ENCODE data around the gene KHNYN.

KHNYN gene

DNA sequence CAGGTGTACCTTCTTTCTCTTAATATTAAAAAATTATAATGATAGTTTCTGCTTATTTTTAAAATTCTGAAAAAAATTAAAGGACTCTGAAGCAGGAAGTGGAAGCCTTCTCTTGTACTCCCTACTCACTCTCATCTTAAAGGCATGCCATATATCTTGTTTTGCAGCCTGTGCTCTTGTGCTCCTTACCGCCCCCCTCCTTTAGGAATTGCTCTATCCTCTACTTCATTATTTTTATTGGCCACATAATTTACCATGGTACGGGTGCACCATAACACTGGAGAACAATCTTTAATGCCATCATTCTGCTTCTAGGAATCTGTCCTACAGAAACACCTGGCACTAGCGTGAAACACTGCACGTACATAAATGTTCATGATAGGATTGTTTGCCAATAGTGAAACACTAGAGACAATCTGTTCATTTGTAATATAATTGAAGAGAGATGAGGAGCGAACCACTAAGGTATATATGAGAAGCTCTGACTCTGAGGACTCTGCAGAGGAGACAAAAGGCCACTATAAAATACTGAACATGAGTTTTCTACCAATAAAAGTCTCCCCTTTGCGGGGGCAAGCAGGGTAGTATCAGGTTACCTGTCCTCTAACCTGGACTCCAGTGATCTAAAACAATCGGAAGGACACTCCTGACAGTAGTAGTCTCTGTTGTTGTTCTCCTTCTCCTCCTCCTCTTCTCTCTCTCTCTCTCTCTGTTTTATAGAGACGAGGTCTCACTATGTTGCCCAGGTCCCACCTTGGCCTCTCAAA, 37.2 kb upstream of the KHNYN start:
- Histone ChIP-seq H3K36me3 (ENCODE audit: insufficient read depth, low read length) (no peaks in the 10 kb centered on the region), H3K4me2 (ENCODE audit: low read length) (peak overlapping the region; percentile 66), H3K9ac (ENCODE audit: low read depth, low read length) (peak overlapping the region; percentile 43), H3K9me3 (replicated peaks; ENCODE audit: low read length) (no peaks in the 10 kb centered on the region), H3K4me3 (ENCODE audit: low read length) (peak overlapping the region; percentile 40), H3K4me1 (ENCODE audit: control insufficient read depth, insufficient read depth, low read length) (peaks cover 21% of the 10 kb centered on the region), H3K27me3 (ENCODE audit: control insufficient read depth, insufficient read depth, low read length) (peaks cover 19% of the 10 kb centered on the region)

DNA sequence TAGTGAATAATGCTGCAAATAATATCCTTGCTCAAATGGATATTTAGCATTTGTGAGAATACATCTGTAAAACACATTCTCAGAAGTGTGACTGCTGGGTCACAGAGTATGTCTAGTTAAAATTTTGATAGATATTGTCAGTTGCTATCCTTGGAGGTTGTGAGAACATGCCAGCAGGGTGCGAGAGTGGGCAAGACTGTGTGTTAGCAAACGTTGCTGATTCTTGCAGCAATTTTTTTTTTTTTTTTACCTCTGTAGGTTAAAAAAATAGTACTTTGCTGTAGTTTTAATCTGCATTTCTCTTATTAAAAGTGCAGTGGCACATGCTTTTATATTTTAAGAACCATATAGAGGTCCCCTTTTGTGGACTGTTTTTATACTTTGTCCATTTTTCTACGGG, 35.5 kb upstream of the KHNYN start:
- peaks cover 22% of the 10 kb centered on the region for H3K4me1 ChIP-seq (ENCODE audit: control insufficient read depth, insufficient read depth, low read length)
- no peak overlapping the region for H3K4me3 ChIP-seq (ENCODE audit: low read length)
- no peak overlapping the region for H3K4me2 ChIP-seq (ENCODE audit: low read length)
- no peaks in the 10 kb centered on the region for H3K36me3 ChIP-seq (ENCODE audit: insufficient read depth, low read length)
- no peak overlapping the region for H3K9ac ChIP-seq (ENCODE audit: low read depth, low read length)
- peaks cover 14% of the 10 kb centered on the region for H3K27me3 ChIP-seq (ENCODE audit: control insufficient read depth, insufficient read depth, low read length)
- H3K9me3 ChIP-seq (replicated peaks; ENCODE audit: low read length) = no peaks in the 10 kb centered on the region

DNA sequence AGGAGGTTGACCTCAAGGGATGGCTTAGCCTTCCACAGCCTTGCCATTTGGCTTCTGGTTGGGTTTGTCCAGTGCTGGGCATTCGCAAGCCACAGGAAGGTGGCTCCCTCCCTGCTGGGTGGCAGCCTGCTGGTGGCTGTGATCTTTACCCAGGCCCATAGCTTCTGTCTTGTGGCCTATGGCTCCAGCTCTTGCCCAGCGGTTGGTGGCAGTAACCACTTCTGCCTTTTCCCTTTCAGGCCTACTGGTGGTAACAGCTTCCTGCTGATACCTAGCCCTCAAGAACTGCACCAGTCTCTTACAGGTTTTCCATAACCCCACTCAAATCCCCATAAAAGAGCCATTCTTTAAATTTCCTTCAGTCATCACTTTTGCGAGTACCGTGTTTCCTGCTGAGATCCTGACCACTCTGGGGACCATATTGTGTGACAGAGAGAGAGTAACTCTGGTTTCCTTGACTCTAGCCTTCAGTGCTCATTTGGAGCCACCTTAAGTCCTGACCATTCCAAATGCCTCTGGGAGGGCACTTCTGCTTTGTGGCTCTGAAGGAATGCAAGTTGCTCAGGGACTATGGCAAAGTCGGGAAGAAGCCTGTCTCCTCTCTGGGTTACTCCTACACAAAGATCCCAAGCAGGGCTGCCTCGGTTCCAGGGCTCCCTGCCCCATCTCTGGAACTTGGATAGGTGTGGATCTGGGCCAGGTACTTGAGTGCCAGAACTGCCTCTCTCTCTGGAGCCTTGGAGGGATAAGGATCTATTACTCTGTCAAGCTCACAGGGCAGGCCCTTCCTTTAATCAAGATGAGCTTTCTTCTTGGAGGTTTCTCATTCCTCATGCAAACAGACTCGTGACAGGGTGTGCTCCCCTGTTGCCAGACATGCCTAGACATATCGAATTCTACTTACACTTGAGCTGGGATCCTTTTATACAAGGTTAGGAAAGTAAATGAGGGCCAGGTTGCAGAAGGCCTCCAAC, 33.9 kb upstream of the KHNYN start:
- H3K9ac ChIP-seq (ENCODE audit: low read depth, low read length) = no peak overlapping the region
- H3K4me1 ChIP-seq (ENCODE audit: control insufficient read depth, insufficient read depth, low read length) = peaks cover 21% of the 10 kb centered on the region
- no peaks in the 10 kb centered on the region for H3K9me3 ChIP-seq (replicated peaks; ENCODE audit: low read length)
- no peak overlapping the region for H3K4me3 ChIP-seq (ENCODE audit: low read length)
- peaks cover 16% of the 10 kb centered on the region for H3K27me3 ChIP-seq (ENCODE audit: control insufficient read depth, insufficient read depth, low read length)
- H3K4me2 ChIP-seq (ENCODE audit: low read length) = no peak overlapping the region
- H3K36me3 ChIP-seq (ENCODE audit: insufficient read depth, low read length) = no peaks in the 10 kb centered on the region

DNA sequence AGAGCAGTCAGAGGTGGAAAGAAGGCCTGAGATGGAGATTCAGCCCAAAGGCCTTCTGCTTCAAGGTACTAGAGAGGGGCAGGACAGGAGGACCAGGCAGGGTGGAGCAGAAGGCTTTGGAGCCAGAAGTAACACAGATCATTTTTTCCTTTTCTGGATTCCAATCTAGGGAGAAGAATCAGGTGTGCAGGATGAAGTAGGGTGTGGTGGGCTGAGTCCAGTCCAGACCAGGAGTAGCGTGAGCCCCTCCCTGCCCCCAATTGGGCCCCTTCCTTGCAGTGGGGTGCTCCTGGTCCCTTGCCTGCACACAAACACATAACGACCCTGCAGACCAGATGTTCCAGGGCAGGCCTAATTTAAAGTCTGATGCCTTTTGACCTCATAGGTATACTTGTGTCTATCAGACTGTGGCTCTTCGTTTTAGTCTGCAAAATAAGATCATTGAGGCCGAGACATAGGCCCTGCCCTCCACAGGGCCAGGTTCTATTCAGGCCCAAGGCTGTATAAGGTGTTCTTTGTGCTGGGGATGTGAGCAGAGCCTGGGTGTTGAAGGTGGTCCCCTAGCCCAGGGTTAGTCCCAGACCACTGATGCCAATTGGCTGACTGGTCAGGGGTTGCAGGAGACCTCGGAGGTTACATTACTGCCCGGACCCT, 32.0 kb upstream of the KHNYN start:
- Histone ChIP-seq H3K4me3 (ENCODE audit: low read length) (no peak overlapping the region), H3K9ac (ENCODE audit: low read depth, low read length) (no peak overlapping the region), H3K4me2 (ENCODE audit: low read length) (no peak overlapping the region), H3K36me3 (ENCODE audit: insufficient read depth, low read length) (no peaks in the 10 kb centered on the region), H3K4me1 (ENCODE audit: control insufficient read depth, insufficient read depth, low read length) (peaks cover 8% of the 10 kb centered on the region), H3K9me3 (replicated peaks; ENCODE audit: low read length) (no peaks in the 10 kb centered on the region), H3K27me3 (ENCODE audit: control insufficient read depth, insufficient read depth, low read length) (peaks cover 16% of the 10 kb centered on the region)

DNA sequence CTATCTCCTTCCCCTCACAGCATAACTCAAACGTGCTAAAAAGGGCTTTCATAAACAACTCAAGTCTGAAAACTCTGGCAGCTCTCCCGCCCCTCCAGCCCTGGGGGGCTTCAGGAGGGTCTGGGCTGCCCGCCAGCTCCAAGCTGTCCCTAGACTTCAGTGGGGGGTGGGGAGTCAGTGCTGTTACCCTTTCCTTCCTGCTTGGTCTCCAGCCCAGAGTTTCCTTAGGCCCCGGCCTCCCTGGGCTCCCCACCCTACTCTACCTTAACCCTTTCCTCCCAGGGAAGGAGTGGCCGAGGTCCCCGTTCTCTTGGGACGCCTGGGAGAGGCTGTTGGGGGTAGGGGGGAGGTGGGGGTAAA, 31.5 kb upstream of the KHNYN start:
- H3K9ac ChIP-seq (ENCODE audit: low read depth, low read length) = no peak overlapping the region
- H3K9me3 ChIP-seq (replicated peaks; ENCODE audit: low read length) = no peaks in the 10 kb centered on the region
- H3K4me2 ChIP-seq (ENCODE audit: low read length) = no peak overlapping the region
- H3K4me3 ChIP-seq (ENCODE audit: low read length) = no peak overlapping the region
- no peaks in the 10 kb centered on the region for H3K36me3 ChIP-seq (ENCODE audit: insufficient read depth, low read length)
- H3K4me1 ChIP-seq (ENCODE audit: control insufficient read depth, insufficient read depth, low read length) = peaks cover 10% of the 10 kb centered on the region
- H3K27me3 ChIP-seq (ENCODE audit: control insufficient read depth, insufficient read depth, low read length) = peaks cover 16% of the 10 kb centered on the region

DNA sequence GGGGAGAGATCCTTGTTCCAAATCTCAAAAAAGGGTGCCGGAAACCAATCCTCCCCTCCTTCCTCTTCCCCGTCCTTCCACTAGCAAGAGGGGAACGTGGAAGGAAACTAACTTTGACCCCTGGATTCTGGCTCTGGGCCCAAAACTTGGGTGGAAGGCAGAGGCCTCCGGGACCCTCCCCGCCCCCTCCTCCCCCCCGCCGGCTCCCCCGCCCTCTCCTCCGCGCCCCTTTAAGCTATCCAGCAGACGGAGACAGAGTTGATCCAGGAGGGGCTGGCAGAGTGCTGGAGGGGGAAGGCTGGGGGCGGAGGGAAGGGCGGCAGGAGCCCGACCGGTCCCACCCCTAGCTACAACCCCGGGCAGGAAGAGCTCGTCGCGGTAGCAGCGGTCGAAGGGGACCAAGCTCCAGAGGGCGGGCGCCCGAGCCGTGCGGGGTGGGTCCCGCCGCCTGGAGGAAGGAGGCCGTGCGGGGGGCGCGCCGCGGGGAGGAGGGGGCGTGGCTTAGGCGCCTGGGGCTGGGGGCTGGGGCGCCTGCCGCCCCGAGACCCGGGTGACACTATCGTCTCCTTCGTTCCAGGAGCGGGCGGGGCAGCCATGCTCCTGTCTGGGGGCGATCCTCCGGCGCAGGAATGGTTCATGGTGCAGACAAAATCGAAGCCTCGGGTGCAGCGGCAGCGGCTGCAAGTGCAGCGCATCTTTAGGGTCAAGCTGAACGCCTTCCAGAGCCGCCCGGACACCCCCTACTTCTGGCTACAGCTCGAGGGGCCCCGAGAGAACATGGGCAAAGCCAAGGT, 30.9 kb upstream of the KHNYN start, which contains the start of gene NYNRIN:
TSS of gene NYNRIN (plus strand) at position 351 of the 794 bp plus-strand sequence. CDS start at position 595, 244 bp downstream.
- H3K4me2 ChIP-seq (ENCODE audit: low read length) = peak within 1 kb of the TSS; percentile 87
- H3K27me3 ChIP-seq (ENCODE audit: control insufficient read depth, insufficient read depth, low read length) = peaks cover 16% of the 10 kb centered on the region
- H3K4me3 ChIP-seq (ENCODE audit: low read length) = peak within 1 kb of the TSS; percentile 65
- peak within 1 kb of the TSS; percentile 14 for H3K9ac ChIP-seq (ENCODE audit: low read depth, low read length)
- H3K36me3 ChIP-seq (ENCODE audit: insufficient read depth, low read length) = no peaks in the 10 kb centered on the region
- peaks cover 16% of the 10 kb centered on the region for H3K4me1 ChIP-seq (ENCODE audit: control insufficient read depth, insufficient read depth, low read length)
- no peaks in the 10 kb centered on the region for H3K9me3 ChIP-seq (replicated peaks; ENCODE audit: low read length)

DNA sequence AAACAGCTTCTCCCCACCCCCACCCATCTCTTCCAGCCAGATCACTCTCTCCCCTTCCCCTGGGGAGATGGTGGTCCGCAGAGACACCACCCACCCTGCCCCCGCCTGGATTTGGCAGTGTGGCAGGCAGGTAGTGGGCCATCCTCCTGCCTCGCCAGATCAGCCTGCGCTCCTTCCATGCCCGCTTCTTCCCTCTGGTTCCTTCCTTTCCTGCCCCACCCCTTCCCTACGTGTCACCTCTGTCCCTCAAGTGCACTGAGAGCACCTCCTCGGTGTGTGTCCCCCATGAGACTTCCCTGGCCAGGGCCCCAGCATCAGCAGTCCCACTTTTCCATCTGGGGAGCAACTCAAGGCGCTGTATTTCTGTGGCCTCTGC, 30.3 kb upstream of the KHNYN start:
- H3K27me3 ChIP-seq (ENCODE audit: control insufficient read depth, insufficient read depth, low read length) = peaks cover 16% of the 10 kb centered on the region
- peak overlapping the region; percentile 14 for H3K9ac ChIP-seq (ENCODE audit: low read depth, low read length)
- peak overlapping the region; percentile 65 for H3K4me3 ChIP-seq (ENCODE audit: low read length)
- H3K9me3 ChIP-seq (replicated peaks; ENCODE audit: low read length) = no peaks in the 10 kb centered on the region
- peaks cover 18% of the 10 kb centered on the region for H3K4me1 ChIP-seq (ENCODE audit: control insufficient read depth, insufficient read depth, low read length)
- H3K4me2 ChIP-seq (ENCODE audit: low read length) = peak overlapping the region; percentile 87
- H3K36me3 ChIP-seq (ENCODE audit: insufficient read depth, low read length) = no peaks in the 10 kb centered on the region

DNA sequence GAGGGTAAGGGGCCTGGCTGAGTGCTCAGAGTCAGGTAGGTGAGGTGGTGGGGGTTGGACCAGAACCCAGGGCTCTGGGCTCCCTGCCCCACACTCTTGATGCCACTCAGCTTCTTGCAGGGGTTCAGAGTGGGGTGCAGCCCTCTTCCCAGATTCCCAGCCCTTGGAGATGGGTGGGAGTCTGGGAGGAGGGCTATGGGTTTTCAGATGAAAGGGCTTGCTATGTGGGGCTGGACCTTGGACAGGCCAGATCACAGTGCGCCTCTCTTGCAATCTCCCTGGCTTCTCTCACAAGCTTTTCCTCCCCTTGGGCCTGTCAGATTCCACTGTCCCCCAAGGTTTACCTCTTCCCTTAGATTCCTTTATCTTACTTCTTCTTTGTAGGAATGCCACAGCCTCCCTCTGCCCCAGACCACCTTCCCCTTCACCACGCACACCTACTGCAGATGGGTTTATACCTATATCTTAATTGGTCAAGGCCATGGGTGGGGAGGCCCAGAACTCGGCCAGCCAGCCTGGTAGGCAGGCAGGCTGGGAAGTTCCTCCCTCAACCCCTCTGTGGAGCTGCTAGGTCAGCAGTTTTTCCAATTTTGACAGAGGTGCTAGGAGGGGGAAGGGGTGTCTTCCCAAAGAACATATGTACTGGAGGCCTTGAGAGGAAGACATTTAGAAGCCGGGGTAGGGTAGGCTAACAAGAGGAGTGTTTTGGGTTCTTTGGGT, 29.6 kb upstream of the KHNYN start:
- peaks cover 18% of the 10 kb centered on the region for H3K4me1 ChIP-seq (ENCODE audit: control insufficient read depth, insufficient read depth, low read length)
- peaks cover 11% of the 10 kb centered on the region for H3K27me3 ChIP-seq (ENCODE audit: control insufficient read depth, insufficient read depth, low read length)
- H3K36me3 ChIP-seq (ENCODE audit: insufficient read depth, low read length) = no peaks in the 10 kb centered on the region
- H3K9ac ChIP-seq (ENCODE audit: low read depth, low read length) = no peak overlapping the region
- H3K9me3 ChIP-seq (replicated peaks; ENCODE audit: low read length) = no peaks in the 10 kb centered on the region
- H3K4me3 ChIP-seq (ENCODE audit: low read length) = no peak overlapping the region
- H3K4me2 ChIP-seq (ENCODE audit: low read length) = no peak overlapping the region

DNA sequence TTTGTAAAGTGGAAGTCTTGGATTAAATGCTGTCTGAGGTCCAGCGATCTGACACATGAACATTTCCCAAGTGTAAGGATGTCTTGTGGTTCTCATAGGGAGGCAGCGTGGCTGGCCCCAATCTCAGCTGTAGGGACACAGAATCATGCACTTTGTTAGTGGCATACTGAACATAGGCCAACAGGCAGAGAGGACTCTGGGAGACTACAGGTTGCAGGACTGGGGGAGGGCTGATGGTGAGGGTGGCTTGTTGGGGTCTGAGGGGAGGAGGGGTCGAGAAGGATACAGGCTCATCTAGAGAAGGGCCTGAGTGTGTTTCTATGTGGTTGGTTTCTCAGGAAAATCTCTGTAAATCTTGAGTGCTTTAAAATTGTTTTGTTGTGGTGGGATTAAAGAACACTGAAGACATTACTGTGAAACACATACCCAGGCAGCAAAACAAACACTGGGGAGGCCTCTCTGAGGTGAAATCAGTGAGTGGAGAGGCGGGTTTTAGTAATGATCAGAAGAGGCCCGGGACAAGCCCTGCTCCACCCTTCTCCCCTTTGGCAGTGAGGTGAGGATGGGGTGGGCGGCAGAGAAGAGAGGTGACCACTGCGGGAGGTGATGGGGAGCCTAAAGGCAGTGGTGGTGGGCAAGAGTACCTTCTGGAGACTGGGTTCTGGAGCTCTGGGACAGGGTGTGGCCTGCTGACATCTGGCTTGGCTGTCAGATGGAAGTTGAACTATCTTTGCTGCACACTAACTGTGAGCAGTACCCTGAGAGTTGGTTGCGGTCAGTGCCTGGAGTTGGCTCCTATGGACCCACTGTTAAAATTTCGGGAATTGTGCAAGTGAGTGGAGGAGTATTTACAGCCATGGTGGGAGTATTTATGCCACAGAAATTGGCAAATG, 27.7 kb upstream of the KHNYN start:
- Histone ChIP-seq H3K4me1 (ENCODE audit: control insufficient read depth, insufficient read depth, low read length) (peaks cover 18% of the 10 kb centered on the region), H3K9ac (ENCODE audit: low read depth, low read length) (no peak overlapping the region), H3K36me3 (ENCODE audit: insufficient read depth, low read length) (no peaks in the 10 kb centered on the region), H3K4me2 (ENCODE audit: low read length) (no peak overlapping the region), H3K4me3 (ENCODE audit: low read length) (no peak overlapping the region), H3K9me3 (replicated peaks; ENCODE audit: low read length) (no peaks in the 10 kb centered on the region), H3K27me3 (ENCODE audit: control insufficient read depth, insufficient read depth, low read length) (peaks cover 11% of the 10 kb centered on the region)

Measured in skeletal muscle satellite cell (primary cell).